GM19395 (cell line): ENCODE results near the gene PTPRD.
"Not testable (repeated sequence)": the region's sequence is repeated elsewhere in the genome, so short reads cannot be mapped to it uniquely, and the experiment has no call there.

Source experiments
- ATAC-seq: cut with Tn5 transposase; IDR thresholded peaks from one replicate; pipeline ENCODE4 v1.9.1; 2021; ENCODE audit warnings: mild to moderate bottlenecking, moderate library complexity; ENCODE audit not compliant: unreplicated experiment

Gene PTPRD

GRCh38 chr9:9998491-9999287, 614.1 kb downstream of the PTPRD start:
- ATAC-seq: no peak

- no peak for ATAC-seq
Measured at GRCh38 chr9:9997585-9997984, 615.2 kb downstream of the PTPRD start.

GRCh38 chr9:9996259-9996658, 616.5 kb downstream of the PTPRD start:
- no peak for ATAC-seq

DNA sequence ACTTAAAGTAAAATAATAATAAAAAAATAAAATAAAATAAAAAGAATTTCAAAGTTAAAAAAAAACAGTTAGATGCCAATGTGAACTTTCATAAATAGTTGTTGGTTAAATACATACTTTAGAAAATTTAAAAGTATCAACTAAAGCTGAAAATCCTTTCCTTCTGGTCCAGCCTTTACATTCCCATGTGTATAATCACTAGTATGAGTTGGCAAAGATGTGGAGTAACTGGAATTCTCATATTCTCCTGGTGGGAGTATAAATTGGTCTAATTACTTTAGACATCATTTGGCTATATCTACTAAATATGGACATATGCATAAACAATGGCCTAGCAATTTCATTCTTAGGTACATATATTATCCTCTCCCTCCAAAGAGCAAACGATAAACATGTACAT, 619.9 kb downstream of the PTPRD start:
- no peak for ATAC-seq

DNA sequence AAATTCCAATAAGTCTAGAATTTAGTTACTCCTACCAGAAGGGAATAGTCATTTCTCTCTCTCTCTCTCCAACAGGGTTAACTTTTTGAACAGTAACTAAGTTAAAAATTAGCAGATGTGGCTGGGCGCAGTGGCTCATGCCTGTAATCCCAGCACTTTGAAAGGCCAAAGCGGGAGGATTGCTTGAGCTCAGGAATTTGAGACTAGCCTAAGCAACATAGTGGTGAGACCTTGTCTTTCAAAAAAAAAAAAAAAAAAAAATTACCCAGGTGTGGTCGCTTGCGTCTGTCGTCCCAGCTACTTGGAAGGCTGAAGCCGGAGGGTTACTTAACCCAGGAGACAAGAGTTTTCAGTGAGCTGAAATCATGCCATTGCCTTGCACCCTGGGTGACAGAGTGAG, 639.7 kb downstream of the PTPRD start:
- ATAC-seq: no peak

DNA sequence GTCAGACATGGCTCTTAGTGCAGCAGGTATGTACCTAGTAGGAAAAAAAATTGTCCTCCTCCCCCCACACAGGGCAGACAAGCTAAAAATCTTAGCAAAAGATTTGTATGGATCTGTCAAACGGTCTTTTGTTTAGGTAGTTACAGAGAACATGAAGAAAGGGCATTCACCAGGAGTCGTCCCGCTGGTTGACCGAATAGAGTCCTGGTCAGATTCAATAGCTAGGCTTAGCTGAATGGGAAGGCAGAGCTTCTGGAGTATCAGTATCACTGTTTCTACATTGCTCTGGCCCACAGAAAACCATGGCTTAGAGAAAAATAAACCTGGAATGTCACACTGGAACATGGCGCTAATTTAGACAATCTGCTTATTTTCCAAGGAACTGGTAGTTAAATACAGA, 642.3 kb downstream of the PTPRD start:
- no peak for ATAC-seq

- no peak for ATAC-seq
Measured at GRCh38 chr9:9963841-9964240, 649.0 kb downstream of the PTPRD start.

- no peak for ATAC-seq
Measured at GRCh38 chr9:9961934-9962333, 650.9 kb downstream of the PTPRD start.

- no peak for ATAC-seq
Measured at GRCh38 chr9:9961487-9961886, 651.3 kb downstream of the PTPRD start.

GRCh38 chr9:9951556-9952160, 661.1 kb downstream of the PTPRD start:
- ATAC-seq: no peak

DNA sequence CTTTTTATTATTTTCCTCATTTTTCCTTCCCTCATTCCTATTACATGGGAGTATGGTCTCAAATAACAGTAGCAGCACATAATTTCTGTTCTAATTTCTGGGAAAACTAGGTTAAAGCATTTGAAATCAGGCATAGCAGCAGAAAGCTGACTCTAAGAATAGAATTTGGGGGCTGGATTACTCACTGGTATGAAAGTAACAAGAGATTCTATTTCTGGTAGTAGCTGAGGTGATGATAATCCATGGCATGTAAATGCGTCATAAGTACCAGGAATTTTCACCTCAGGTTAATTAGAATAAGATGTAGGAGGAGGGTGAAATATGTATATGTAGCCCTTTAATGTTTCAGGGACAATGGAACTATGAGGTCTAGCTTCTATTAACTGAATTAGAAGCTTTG, 662.0 kb downstream of the PTPRD start:
- ATAC-seq: no peak

GRCh38 chr9:9949978-9950377, 662.8 kb downstream of the PTPRD start:
- ATAC-seq: no peak

GRCh38 chr9:9949368-9949767, 663.4 kb downstream of the PTPRD start:
- ATAC-seq: no peak

DNA sequence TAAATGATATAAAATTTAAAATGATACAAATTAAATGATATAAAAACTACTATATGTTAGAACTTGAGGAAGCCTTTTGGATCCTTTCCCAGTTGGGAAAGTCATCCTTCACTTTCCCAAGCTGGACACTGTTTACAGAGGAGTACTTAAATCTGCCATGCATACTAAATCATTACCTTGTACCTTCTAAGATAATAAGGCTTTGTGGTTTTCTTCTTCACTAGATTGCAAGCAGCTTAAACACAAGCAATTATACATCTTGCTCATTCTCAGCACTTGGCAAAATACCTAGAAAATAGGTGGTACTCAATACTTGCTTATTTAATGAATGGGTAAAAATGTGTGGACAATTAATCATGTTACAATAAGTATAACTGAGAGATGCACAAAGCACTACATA, 666.8 kb downstream of the PTPRD start:
- no peak for ATAC-seq

GRCh38 chr9:9942764-9943424, 669.9 kb downstream of the PTPRD start:
- ATAC-seq: peak; percentile 86

GRCh38 chr9:9938432-9938831, 674.4 kb downstream of the PTPRD start:
- no peak for ATAC-seq

GRCh38 chr9:9931464-9931863, 681.3 kb downstream of the PTPRD start:
- not testable (repeated sequence) for ATAC-seq

DNA sequence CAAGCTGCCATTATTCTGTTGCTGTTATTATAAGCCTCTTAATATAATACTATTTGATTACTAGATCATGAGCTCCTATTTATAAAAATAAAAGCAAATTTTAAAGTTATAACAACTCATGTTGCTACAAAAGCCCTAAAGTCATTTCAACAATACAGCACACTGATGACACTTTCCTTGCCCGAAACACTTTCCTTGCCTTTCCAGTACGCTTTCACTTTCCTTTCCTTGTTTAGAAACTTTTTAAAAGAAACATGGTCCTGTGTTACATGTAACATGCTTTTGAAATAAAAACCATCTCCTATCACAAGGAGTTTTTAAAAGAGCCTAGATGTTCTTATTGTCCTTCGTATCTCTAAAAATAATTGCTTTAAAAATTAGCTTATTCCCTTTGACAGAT, 688.4 kb downstream of the PTPRD start:
- peak; percentile 70 for ATAC-seq

DNA sequence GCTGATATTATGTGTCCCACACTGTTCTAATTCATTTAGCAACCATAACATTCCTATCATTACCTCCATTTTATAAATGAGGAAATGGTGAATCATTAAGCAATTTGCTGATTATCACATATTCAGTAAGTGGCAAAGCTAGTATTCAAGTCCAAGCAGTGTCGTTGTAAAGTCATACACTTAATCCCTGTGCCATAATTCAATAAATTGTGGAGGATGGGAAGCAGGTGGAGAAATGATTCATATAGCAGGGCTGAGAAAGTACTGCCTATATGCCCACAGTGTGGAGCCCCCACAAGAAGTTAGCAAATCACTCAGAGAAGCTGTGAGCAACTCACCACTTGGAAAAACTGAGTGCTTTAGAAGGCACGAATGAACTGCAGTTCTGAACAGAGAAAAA, 691.0 kb downstream of the PTPRD start:
- no peak for ATAC-seq

DNA sequence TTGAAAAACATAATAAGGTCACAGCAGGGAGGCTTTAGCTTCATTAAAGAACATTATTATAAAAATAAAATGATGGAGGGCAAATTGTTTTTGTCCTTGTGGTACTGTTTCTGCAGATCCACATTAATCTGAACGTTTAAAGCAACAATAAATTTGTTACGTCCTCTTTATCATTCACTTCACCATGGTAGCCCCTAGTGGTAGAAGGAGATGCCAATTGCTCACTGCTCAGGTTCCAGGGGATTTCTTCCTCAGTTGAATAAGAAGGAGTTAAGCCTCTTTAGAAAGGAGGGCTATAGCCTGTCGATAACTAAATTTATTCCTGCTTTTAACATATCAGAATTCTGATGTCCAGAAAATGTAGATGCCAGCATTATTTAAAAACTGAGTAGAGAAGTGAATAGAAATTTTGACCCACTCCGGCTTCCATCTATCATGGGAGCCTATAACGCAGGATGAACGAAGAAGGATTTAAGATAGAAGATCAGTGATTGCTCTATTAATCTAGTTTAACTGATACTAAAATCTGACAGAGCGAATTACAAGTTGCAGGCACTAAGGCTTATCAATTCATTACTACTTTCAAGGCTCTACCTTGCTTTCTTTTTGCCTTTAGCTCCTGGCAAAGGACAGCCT, 692.3 kb downstream of the PTPRD start:
- no peak for ATAC-seq

GRCh38 chr9:9919174-9919775, 693.5 kb downstream of the PTPRD start:
- no peak for ATAC-seq
